SK-N-SH (cell line): ENCODE data around the gene LIPA. TPM values are rescaled to one million over a fixed set of nuclear protein-coding genes. Genes with fewer than 3 reads are reported as not detected.

Experiments used
- FOXM1 ChIP-seq: IDR thresholded peaks from 2 replicates; pipeline ENCODE4 v1.4.0; 2012; ENCODE audit warnings: low read depth, mild to moderate bottlenecking
- GABPA ChIP-seq: IDR thresholded peaks from 2 replicates; pipeline ENCODE4 v1.4.0; 2012; ENCODE audit warnings: low read depth, mild to moderate bottlenecking
- MAX ChIP-seq: IDR thresholded peaks from 2 replicates; pipeline ENCODE4 v1.4.0; 2012; ENCODE audit warnings: low read depth
- NRF1 ChIP-seq: IDR thresholded peaks from 2 replicates; pipeline ENCODE4 v1.6.1; 2012; ENCODE audit warnings: low read depth, mild to moderate bottlenecking, low read length
- REST ChIP-seq: IDR thresholded peaks from 2 replicates; pipeline ENCODE4 v1.6.1; 2012; ENCODE audit warnings: mild to moderate bottlenecking, low read depth, low read length, moderate library complexity
- RFX5 ChIP-seq: IDR thresholded peaks from 2 replicates; pipeline ENCODE4 v1.6.1; 2012; ENCODE audit warnings: mild to moderate bottlenecking, improper control_type of control experiment, low read length
- SMC3 ChIP-seq: IDR thresholded peaks from 2 replicates; pipeline ENCODE4 v1.6.1; 2012; ENCODE audit warnings: low read depth, low read length, improper control_type of control experiment
- TAF1 ChIP-seq: IDR thresholded peaks from 2 replicates; pipeline ENCODE4 v1.6.1; 2012; ENCODE audit warnings: low read depth, mild to moderate bottlenecking, low read length, moderate library complexity, borderline replicate concordance
- USF1 ChIP-seq: IDR thresholded peaks from 2 replicates; pipeline ENCODE4 v1.4.0; 2012; ENCODE audit warnings: low read depth, borderline replicate concordance
- YY1 ChIP-seq: IDR thresholded peaks from 2 replicates; pipeline ENCODE4 v1.4.0; 2012; ENCODE audit warnings: low read depth, mild to moderate bottlenecking
- polyA plus RNA-seq, 3 experiments: library from polyadenylated mRNA; depleted of rRNA; stranded (reverse); fragments of >200 nt; gene quantifications; 2 replicates each; pipeline ENCODE4 v1.2.3, GENCODE V29; 2012
- TF ChIP-seq, protein P1 (sequence below): fragments of 150-350 bp; IDR thresholded peaks from 2 replicates; pipeline ENCODE4 v1.6.1; 2017; ENCODE audit warnings: antibody characterized with exemption, low read length, low read depth, borderline replicate concordance

Gene LIPA
- polyA plus RNA-seq, 1 of the 3 experiments (the other 2 are of a cell fraction), result 43.2 TPM

DNA sequence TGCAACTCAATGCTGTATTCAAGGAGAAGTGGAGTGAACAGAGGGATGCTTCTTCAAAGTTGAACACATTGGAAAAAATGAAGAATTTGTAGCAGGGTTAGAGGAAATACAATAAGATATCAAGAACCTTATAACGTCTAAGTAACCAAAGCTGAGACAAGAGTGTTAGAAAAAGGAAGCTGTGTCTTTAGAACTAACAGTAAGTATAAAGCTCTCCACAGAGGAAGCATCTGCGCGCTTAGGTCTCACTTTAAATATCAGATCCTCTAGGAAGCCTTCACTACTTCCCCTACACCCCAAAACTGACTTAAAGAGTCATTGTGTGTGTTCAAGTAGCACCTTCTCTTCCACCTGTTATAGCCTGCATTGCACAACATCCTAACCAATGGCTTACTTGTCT is 87.5 kb downstream of the LIPA start (continued):
- TF ChIP-seq USF1 (no peak), RFX5 (no peak), TAF1 (no peak), YY1 (no peak), GABPA (no peak), SMC3 (no peak), REST (no peak), NRF1 (no peak), FOXM1 (no peak), MAX (no peak)
- TF ChIP-seq, protein P1, sequence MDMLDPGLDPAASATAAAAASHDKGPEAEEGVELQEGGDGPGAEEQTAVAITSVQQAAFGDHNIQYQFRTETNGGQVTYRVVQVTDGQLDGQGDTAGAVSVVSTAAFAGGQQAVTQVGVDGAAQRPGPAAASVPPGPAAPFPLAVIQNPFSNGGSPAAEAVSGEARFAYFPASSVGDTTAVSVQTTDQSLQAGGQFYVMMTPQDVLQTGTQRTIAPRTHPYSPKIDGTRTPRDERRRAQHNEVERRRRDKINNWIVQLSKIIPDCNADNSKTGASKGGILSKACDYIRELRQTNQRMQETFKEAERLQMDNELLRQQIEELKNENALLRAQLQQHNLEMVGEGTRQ, result no peak

Other genes starting within 250 kb of the LIPA start
- not detected in 2 replicates for gene CH25H, start 44.5 kb downstream of the LIPA start, polyA plus RNA-seq (2012; rRNA removed)
- 0.99 and 1.2 TPM in 2 replicates for gene IFIT2, start 50.3 kb upstream of the LIPA start, polyA plus RNA-seq (2012; rRNA removed)
- gene IFIT3, start 76.2 kb upstream of the LIPA start, polyA plus RNA-seq (2012; rRNA removed), result 3.2 and 4.0 TPM in 2 replicates
- gene IFIT1B, start 126.3 kb upstream of the LIPA start, polyA plus RNA-seq (2012; rRNA removed), result 0.03 TPM in 1 of 2 replicates, not detected in the other
- gene IFIT1, start 140.8 kb upstream of the LIPA start, polyA plus RNA-seq (2012; rRNA removed), result 4.4 and 5.7 TPM in 2 replicates
- gene IFIT5, start 162.8 kb upstream of the LIPA start, polyA plus RNA-seq (2012; rRNA removed), result 2.7 and 3.6 TPM in 2 replicates